Measurements from ENCODE around the gene IL2RA. TPM values are rescaled to one million over a fixed set of nuclear protein-coding genes. Genes with fewer than 3 reads are reported as not detected.

IL2RA gene
- total and polyA plus RNA-seq, 10 of the 15 experiments (the other 5 are each of a cell fraction or from before 2014, with no cell fraction given), result 2.2 to 6.0 (median 4.9) TPM

- no peak for TF ChIP-seq BCLAF1 (IDR thresholded peaks at IDR 0.05)
These were observed 80.6 kb downstream of the IL2RA start (continued) for GRCh38 chr10:5981529-5981928.

GRCh38 chr10:5978230-5978489 lies 84.0 kb downstream of the IL2RA start:
- DNase-seq (ENCODE audit: low read depth, low spot score), result no peak
- no peak for ATAC-seq
- Histone ChIP-seq H4K20me1 (ENCODE audit: control insufficient read depth, insufficient read depth) (no peaks in the 10 kb centered on the region), H3K9me3 (replicated peaks; ENCODE audit: control insufficient read depth, insufficient read depth, low read length) (no peaks in the 10 kb centered on the region), H3K4me3 (peak overlapping the region; percentile 95), H3K4me1 (ENCODE audit: control insufficient read depth, insufficient read depth, low read length) (peaks cover 12% of the 10 kb centered on the region), H3K79me2 (ENCODE audit: control insufficient read depth, insufficient read depth, low read length) (peaks cover 43% of the 10 kb centered on the region), H3K27me3 (replicated peaks in 1 of 2; ENCODE audit: control insufficient read depth in 2 of 2, insufficient read depth in 2 of 2, low read length in 1 of 2) (no peaks in the 10 kb centered on the region; a peak in 1 of 4 replicates), H3K4me2 (ENCODE audit: control insufficient read depth, insufficient read depth) (peak overlapping the region; percentile 46), H3K27ac (ENCODE audit: control insufficient read depth, insufficient read depth) (peak overlapping the region; percentile 88), H3K36me3 (ENCODE audit: control insufficient read depth in 2 of 2, insufficient read depth in 2 of 2, low read length in 1 of 2) (no peaks in the 10 kb centered on the region), H3K9ac (ENCODE audit: control insufficient read depth, insufficient read depth, low read length) (peak overlapping the region; percentile 87), H2AFZ (ENCODE audit: control insufficient read depth, low read depth, low read length) (peak overlapping the region; percentile 92)
- WGBS (ENCODE audit: insufficient coverage, insufficient replicate concordance, low lambda C conversion rate, missing lambda C conversion rate), result 7% methylated on average over 6 of the region's 6 CpGs
- ChIA-PET RAD21 (ENCODE audit: unreplicated experiment) (interaction anchor here (0.8 to 3.3 kb wide), 4 partner anchors 10 to 88 kb away, joined by 3 to 29 read pairs (median 9); partner anchors contain the start of genes ANKRD16 and FBH1), POLR2A (interaction anchor here (1.0 to 5.2 kb wide), 4 partner anchors 11 to 87 kb away, joined by 3 to 23 read pairs (median 4); partner anchors contain the start of genes ANKRD16 and FBH1), SMC1A (ENCODE audit: uncharacterized antibody, unreplicated experiment) (interaction anchor here (0.7 to 2.6 kb wide), 7 partner anchors 9 to 289 kb away, joined by 3 to 17 read pairs (median 3); partner anchors contain the start of genes ANKRD16 and FBH1), CTCF (interaction anchor here (0.6 to 4.5 kb wide), 4 partner anchors 9 to 110 kb away, joined by 3 to 25 read pairs (median 3); no protein-coding TSS in a partner anchor)
- no peak for FAIRE-seq
- no peak for TF ChIP-seq CEBPB (IDR thresholded peaks at IDR 0.05; ENCODE audit: borderline replicate concordance in 1 of 2, low read depth in 2 of 2, low read length in 2 of 2)
- TF ChIP-seq TARDBP (IDR thresholded peaks at IDR 0.05; ENCODE audit: borderline replicate concordance), result no peak
- TF ChIP-seq SRF (IDR thresholded peaks at IDR 0.05; ENCODE audit: low read depth in 2 of 2, low read length in 2 of 2), result no peak
- TF ChIP-seq EP300 (IDR thresholded peaks at IDR 0.05; ENCODE audit: borderline replicate concordance in 1 of 2, control insufficient read depth in 1 of 2, low read depth in 2 of 2, low read length in 2 of 2), result 0 out of 4 replicates have a peak, but pooled peaks of 1 of the 2 experiments have one; percentile 22
- in situ Hi-C loops (cut with MboI), result no loop called here
- BruUV-seq (replicated peaks), result no TSS peak
- intact Hi-C loops (cut with micrococcal nuclease; ENCODE audit: unreplicated experiment), result loop anchor here (5.0 kb wide), 4 partner anchors 86 to 291 kb away; partner anchors contain the start of genes FBH1 and RBM17
